ENCODE data around the gene EXOSC3. TPM values are rescaled to one million over a fixed set of nuclear protein-coding genes. Genes with fewer than 3 reads are reported as not detected.

Gene EXOSC3
- total and polyA plus RNA-seq, 9 of the 15 experiments (the other 6 are each of a cell fraction or from before 2014, with no cell fraction given), result 18.5 to 266 (median 114) TPM

GRCh38 chr9:37753489-37754190, 31.2 kb downstream of the EXOSC3 start, which contains the start of gene TRMT10B (continued):
- TF ChIP-seq ZNF407 (IDR thresholded peaks at IDR 0.05; ENCODE audit: low read depth), result no peak
- TF ChIP-seq SMARCB1 (IDR thresholded peaks at IDR 0.05; ENCODE audit: insufficient read length, low read depth), result no peak
- no peak for TF ChIP-seq SMAD1 (IDR thresholded peaks at IDR 0.05; ENCODE audit: low read depth, low read length, partially characterized antibody)
- TF ChIP-seq POLR2A (conservative IDR thresholded peaks at IDR 0.05), result peak; percentile 72
- TF ChIP-seq ZNF395 (CRISPR knock-in tag; IDR thresholded peaks at IDR 0.05), result no peak
- TF ChIP-seq BACH1 (tag; IDR thresholded peaks at IDR 0.05), result no peak
- no peak for TF ChIP-seq REST (IDR thresholded peaks at IDR 0.05; ENCODE audit: borderline replicate concordance)
- TF ChIP-seq REST (CRISPR knock-in tag; IDR thresholded peaks at IDR 0.05; ENCODE audit: low read depth), result no peak
- TF ChIP-seq ZNF12 (CRISPR knock-in tag; IDR thresholded peaks at IDR 0.05), result no peak
- TF ChIP-seq ATF1 (CRISPR knock-in tag; IDR thresholded peaks at IDR 0.05), result no peak
- TF ChIP-seq ATF1 (tag; IDR thresholded peaks at IDR 0.05), result peak; percentile 69

Data from K562 (cell line).